HUDEP-2 (cell line): ENCODE results near the gene IRF7.

Experiments
- DNase-seq, 76 experiments: peaks; one replicate each; lab custom pipeline; 2025; ENCODE audit not compliant: unreplicated experiment in 76 of 76; lab: John Stamatoyannopoulos, UW

The IRF7 gene

GRCh38 chr11:586376-587316 lies 29.1 kb downstream of the IRF7 start:
- DNase-seq: no peak

GRCh38 chr11:584287-584686 lies 31.5 kb downstream of the IRF7 start:
- DNase-seq: no peak

DNA sequence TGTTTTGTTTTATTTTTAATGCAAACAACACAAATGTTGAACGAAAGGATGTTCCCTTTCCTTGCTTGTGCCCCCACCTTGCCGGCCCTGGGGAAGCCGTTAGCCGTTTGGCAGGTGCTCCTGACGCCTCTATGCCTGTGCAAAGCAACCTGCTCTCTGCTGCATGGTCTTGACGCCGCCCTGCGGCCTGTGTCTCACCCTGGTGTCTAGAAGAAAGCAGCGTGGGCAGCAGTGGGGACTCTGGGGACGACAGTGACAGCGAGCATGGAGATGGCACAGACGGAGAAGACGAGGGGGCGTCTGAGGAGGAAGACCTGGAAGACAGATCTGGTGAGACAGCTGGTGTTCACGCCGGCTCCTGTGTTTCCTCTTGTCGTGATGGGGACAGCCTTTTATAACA lies 34.0 kb downstream of the IRF7 start:
- no peak for DNase-seq

GRCh38 chr11:581342-581741 lies 34.4 kb downstream of the IRF7 start:
- no peak for DNase-seq

DNA sequence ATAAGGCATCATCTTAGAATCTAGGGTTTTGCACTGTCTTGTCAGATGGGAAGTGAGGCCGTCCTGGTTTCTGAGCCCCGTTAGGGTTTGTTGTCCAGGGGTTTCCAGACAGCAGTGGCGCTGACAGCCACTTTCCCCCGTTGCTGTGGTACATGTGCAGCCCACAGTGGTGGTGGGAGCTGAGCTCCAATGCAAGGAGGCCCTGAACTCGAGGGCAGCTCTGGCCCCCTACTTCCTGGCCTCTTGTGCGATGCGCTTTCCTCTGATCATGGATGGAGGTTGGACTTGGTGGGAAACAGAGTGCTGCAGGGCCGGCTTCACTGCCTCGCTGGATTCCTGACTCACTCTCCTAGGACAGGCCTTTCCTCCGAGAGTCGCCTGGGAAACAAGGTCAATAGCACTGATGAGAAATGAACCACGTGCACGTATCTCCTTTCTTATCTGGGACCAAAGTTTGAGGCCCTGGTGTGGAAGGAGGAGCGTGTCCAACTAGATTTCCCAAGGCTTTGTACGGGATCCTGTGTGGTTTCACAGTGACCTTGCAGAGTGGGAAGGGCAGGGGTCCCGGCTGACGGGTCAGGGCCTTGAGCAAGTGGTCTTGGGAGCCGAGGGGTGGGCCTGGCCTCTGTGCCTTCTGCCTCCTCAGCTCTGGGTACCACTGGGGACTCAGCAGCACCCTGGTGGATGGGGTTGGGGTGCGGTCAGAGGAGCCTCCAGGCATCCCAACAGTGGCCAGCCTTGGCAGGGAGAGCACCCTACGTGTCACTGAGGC lies 35.7 kb downstream of the IRF7 start:
- no peak for DNase-seq

GRCh38 chr11:578276-579035 lies 37.3 kb downstream of the IRF7 start:
- peak in 3 of 76 experiments; percentile 8 to 22 (median 9) for DNase-seq

GRCh38 chr11:577611-577894 lies 38.2 kb downstream of the IRF7 start:
- no peak for DNase-seq

GRCh38 chr11:576811-577610 lies 38.7 kb downstream of the IRF7 start:
- DNase-seq: no peak

DNA sequence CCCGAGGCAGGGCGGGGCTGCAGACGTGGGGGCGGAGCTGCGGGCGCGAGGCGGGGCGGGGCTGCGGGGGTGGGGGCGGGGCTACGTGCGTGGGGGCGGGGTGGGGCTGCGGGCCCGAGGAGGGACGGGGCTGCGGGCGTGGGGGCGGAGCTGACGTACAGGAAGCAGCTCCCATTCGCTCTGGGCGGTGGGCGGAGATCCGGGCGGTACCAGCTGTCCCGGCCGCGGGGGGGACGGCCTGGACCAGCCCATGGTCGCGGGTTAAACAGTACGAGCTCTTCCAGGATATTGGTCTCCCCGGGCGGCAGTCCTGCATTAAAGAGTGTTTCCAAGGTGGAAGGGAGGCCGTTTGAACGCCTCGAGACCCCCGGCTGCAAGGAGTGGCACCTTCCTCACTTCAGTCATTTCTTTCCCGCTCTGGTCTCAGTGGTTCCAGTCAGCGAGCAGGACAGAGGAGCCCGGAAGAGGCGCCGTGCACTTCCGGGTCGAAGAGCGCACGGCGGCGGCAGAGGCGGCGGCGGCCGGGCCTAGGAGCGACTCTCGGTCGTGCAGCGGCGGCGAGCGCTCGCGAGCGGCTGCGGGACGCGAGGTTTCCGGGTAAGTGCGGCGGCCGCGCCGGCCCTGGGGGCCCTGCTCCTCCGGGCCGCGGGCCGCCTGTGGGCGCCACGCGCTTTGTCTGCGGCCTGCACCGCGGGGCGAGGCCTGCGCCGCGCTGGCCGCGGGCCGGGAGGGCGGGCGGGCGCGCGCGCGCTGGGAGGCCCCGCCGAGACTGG lies 39.6 kb downstream of the IRF7 start, which contains the start of gene PHRF1:
TSS of gene PHRF1 (plus strand) at position 475 of the 773 bp plus-strand sequence. CDS start 5,043 bp downstream, outside the sequence.
- DNase-seq: peak; percentile 13 to 97 (median 89)

DNA sequence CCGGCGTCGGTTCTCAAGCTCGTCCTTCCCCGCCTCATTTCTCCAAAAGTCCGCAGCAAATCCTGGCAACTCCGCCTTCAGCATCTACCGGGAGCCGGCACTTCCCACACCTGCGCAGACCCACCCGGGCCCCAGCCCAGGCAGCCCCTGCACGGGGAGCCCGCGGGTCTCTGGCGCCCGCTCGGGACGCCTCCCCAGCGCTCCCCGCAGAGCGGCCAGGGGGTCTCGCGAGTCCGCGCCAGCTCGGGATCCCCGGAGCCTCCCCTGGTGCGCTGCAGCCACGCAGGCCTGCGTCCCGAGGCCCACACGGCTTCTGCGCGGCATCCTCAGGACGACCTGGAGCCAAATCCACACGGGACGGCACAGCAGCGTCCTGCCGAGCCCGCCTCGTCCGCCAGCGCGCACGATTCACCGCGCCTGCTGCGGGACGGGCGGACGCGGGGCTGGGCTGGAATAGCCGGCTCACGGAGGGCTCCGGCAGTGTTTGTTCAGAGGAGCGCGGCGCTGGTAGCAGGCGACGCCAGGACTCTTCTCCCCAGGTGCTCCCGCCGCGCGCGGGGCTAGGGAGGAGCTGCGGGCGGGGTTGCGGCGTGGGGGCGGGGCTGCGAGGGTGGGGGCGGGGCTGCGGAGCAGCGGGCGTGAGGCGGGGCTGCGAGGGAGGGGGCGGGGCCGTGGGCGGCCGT lies 40.3 kb downstream of the IRF7 start:
- peak in 4 of 76 experiments; percentile 26 to 66 (median 45) for DNase-seq

- DNase-seq: no peak
These were observed 41.0 kb downstream of the IRF7 start for GRCh38 chr11:574632-575312.

GRCh38 chr11:574031-574570 lies 41.6 kb downstream of the IRF7 start:
- peak in 1 of 76 experiments; percentile 16 for DNase-seq

DNA sequence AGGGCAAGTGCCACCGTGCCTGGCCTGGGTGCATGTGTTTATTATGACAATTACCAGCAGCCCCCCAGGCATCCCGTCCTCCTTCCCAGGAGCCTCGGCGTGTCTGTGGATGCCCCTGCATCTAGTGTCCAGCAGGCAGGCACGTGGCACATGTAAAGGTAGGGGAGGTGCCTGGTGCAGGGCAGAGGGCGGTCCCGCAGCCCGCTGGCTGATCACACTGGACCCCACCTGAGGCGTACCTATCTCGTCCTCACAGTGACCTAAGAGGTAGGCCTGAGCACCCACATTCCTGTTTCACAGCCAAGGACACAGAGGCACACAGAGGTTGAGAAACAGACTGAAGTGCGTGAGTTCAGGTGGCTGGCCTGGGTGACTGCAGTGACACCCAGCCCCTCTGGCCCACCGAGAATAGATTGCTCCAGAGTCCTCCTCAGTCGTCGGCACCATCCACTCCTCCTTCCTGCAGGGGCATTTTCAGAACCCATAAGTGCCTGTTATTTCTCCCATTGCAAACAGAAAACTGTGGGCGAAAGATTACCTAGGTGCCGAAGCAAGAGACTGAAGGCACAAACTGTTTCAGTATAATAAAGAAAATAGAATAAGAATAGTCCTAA lies 42.5 kb downstream of the IRF7 start:
- DNase-seq: no peak

DNA sequence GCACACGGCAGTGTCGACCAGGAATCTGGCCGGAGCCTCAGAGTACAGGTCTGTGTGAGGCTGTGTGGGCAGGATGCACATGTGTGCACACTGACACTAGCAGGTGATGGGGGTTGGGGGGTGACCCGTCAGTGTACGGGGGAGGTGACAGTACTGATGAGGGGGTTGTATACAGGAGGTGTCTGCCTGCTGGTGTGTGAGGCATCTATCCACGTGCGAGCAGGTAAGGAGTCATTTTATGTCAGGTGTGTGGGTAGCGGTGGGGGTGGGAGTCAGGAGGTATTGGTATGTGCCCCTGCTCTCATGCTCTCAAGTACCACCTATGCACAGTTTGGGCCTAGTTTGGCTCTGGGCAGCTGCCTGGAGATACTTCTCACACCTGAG lies 44.0 kb downstream of the IRF7 start:
- no peak for DNase-seq

- DNase-seq: no peak
These were observed 46.4 kb downstream of the IRF7 start for GRCh38 chr11:569158-569885.

DNA sequence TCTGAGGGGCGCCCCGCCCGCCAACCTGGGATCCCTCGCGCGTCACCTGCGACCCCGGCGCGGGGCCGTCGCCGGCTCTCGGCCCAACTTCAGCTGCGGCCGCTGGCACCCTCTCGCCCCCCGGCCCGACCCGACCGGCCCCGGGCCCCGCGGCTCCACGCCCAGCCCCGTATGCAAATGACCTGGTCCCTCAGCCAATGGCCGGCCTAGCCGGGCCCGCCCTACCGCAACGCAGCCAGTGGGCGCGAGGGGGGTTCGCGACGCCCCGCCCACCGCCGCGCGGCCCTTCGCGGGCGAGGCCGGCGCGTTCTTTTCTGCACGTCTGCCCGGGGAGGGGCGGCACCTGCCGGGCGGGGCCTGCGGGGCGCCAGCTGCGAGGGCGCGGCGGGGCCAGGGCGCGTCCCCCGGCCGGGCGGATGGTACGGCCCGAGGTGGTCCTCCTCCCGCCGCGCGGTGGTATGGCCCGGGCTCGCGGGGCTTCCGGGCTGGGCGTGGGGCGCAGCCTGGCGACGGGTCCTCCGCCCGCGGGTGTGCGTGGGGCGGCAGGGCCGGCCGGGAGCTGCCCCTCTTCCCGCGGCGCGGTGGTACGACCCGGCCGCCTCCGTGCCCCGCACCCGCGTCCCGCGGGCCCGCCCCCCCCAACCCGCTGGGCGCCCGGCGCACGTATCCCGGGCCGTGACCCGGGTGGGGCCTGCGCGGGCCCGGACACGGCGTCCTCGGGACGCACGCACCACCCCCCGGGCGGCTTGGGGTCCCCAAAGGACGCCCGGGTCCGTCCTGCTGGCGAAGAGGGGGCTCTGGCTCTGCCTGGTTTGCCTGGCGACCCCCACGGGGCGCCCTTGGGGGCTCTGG lies 47.2 kb downstream of the IRF7 start:
- peak in 73 of 76 experiments; percentile 50 to 96 (median 90) for DNase-seq
